Measurements from ENCODE around the gene ARPC4.

The ARPC4 gene

DNA sequence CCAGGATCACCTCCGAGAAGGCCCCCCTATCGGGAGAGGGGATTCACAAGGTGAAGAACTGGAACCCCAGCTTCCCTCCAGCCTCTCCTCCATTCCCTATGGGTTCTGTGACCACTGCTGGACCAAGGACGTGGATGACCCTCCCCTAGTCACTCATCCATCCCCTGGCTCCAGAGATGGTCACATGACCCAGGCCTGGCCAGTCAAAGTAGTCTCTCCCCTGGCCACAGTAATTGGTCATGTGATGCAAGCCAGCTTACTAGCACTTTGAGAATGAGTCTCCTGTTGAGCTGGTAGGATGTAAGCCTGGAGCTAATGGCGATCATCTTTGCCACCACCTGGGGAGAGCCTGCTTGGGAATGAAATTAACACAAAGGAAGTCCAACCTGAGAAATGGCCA lies 27.0 kb upstream of the ARPC4 start:
- no peak overlapping the region for H3K4me3 ChIP-seq (ENCODE audit: low read depth, low read length)
- TF ChIP-seq, protein P1, sequence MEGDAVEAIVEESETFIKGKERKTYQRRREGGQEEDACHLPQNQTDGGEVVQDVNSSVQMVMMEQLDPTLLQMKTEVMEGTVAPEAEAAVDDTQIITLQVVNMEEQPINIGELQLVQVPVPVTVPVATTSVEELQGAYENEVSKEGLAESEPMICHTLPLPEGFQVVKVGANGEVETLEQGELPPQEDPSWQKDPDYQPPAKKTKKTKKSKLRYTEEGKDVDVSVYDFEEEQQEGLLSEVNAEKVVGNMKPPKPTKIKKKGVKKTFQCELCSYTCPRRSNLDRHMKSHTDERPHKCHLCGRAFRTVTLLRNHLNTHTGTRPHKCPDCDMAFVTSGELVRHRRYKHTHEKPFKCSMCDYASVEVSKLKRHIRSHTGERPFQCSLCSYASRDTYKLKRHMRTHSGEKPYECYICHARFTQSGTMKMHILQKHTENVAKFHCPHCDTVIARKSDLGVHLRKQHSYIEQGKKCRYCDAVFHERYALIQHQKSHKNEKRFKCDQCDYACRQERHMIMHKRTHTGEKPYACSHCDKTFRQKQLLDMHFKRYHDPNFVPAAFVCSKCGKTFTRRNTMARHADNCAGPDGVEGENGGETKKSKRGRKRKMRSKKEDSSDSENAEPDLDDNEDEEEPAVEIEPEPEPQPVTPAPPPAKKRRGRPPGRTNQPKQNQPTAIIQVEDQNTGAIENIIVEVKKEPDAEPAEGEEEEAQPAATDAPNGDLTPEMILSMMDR (IDR thresholded peaks at IDR 0.05; ENCODE audit: low read depth, low read length), result no peak
- TF ChIP-seq POLR2A (IDR thresholded peaks at IDR 0.05; ENCODE audit: extremely low read depth, insufficient read length) (no peak), MYC (IDR thresholded peaks at IDR 0.05; ENCODE audit: low read depth, low read length) (no peak)
- TF ChIP-seq, protein P2, sequence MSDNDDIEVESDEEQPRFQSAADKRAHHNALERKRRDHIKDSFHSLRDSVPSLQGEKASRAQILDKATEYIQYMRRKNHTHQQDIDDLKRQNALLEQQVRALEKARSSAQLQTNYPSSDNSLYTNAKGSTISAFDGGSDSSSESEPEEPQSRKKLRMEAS (IDR thresholded peaks at IDR 0.05; ENCODE audit: low read depth, low read length), result no peak
- no peak for DNase-seq (ENCODE audit: low read depth)

DNA sequence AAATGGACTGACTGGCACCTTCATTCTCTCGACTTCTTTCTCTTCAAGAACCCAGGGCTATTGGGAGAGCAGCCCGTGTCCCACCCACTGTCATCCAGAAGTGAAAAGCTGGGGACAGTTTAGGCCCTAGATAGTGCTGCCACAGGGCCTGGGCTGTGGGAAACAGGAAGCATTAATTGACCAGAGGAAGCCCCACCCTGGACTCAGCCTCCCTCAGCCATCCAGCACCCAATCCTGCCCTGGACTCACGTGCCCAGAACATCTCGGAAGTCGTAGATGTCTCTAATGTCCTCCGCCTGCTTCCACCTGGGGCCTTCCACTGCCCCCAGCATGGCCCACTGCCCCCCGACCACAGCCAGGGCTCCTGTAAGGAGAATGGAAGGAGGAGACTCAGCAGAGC lies 25.5 kb upstream of the ARPC4 start:
- TF ChIP-seq, protein P1 (IDR thresholded peaks at IDR 0.05; ENCODE audit: low read depth, low read length), result no peak

DNA sequence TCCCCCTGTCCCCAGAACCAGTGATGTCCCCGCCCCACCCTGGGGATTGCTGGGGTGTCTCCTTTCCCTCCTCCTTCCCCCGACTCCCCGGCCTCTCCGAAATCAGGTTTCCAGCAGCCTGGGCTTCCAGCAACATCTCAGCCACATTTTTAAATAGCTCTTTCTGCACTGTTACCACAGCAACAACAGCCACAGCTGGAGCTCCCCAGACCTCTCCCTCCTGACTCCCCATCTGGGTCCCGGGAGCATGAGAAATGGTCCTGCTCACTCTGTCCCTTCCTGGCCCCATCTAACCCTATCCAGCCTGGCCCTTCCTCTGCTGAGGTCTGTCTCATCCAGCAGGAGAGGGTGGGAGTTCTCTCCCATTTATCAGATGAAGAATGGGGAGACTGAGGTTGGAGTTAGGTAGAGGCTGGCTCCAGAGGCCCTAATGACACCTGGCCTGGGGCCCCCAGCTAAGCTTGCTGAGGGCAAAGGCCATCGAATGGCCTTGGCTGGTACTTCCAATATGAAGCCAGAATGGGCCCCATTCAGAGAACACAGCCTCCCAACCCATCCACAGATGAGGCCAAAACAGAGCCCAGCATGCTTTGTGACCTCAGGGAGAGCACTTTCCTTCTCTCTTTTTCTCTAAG lies 24.6 kb upstream of the ARPC4 start:
- DNase-seq (ENCODE audit: low read depth), result no peak
- TF ChIP-seq, protein P1 (IDR thresholded peaks at IDR 0.05; ENCODE audit: low read depth, low read length), result no peak
- TF ChIP-seq MYC (IDR thresholded peaks at IDR 0.05; ENCODE audit: low read depth, low read length), result no peak
- peak overlapping the region; percentile 64 for H3K4me3 ChIP-seq (ENCODE audit: low read depth, low read length)

More for the DNA sequence above, 25.5 kb upstream of the ARPC4 start:
- no peak for DNase-seq (ENCODE audit: low read depth)
- H3K4me3 ChIP-seq (ENCODE audit: low read depth, low read length), result no peak overlapping the region

DNA sequence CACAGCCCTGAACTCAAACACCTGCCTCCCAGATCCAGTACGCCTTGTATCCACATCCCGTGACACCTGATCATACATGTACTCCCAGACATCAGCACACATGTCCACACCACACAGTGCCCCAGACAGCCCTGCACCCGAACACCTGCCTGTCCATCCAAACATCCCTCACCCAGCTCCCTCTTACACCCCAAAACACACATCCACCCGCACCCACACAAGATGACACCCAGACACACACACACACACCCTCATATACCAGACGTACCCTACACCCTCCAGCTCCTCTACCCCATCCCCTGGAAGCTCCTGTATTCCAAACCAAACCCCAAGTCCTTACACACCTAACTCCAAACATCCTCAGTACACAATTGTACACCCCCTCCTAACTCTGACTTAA lies 23.9 kb upstream of the ARPC4 start:
- TF ChIP-seq, protein P1 (IDR thresholded peaks at IDR 0.05; ENCODE audit: low read depth, low read length), result no peak
- TF ChIP-seq POLR2A (IDR thresholded peaks at IDR 0.05; ENCODE audit: extremely low read depth, insufficient read length) (no peak), MYC (IDR thresholded peaks at IDR 0.05; ENCODE audit: low read depth, low read length) (no peak)
- TF ChIP-seq, protein P2 (IDR thresholded peaks at IDR 0.05; ENCODE audit: low read depth, low read length), result no peak
- peak overlapping the region; percentile 64 for H3K4me3 ChIP-seq (ENCODE audit: low read depth, low read length)

DNA sequence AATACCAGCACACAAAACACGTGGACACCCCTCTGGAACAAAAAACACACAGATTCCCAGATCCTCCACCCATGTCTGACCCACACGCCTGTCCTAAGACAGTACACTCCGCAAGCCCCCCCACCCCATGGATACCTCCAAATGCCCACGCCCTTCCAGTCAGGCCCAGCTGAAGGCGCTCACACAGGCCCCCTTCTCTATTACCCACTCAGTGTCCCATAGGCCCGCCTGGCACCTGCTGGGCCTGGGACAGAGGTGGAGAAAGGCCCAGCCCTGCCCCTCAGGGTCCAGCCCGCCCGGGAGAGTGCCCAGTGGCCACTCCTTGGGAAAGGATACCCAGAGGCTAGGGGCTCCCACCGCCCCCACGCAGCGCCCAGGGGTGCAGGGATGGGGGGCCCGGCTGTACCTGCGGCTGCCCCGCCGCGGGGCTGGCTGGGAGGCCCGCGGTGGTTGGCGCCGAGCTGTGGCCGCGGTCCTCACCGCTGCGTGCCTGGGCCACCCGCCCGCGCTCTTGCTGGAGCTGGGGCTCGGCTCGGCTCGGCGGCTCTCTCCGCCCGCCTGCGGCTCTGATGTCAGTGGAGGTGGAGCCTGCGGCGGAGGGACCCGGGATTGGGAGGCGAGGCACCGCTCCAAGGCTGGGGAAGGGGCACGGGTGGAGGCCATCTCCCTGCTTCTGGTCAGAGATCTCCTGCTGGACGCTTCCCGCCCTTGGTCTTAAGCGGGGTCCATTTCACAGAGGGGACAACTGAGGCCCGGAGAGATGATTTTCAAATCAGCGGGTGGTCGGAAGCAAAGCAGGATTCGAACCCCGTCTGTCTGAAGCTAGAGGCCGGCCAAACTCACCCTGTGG lies 23.2 kb upstream of the ARPC4 start, which contains the start of gene CAMK1:
TSS of gene CAMK1 (minus strand) at position 522 of the 850 bp plus-strand sequence. CDS start 2,198 bp downstream, outside the sequence.
- TF ChIP-seq MYC (IDR thresholded peaks at IDR 0.05; ENCODE audit: low read depth, low read length) (no peak), POLR2A (IDR thresholded peaks at IDR 0.05; ENCODE audit: extremely low read depth, insufficient read length) (no peak)
- TF ChIP-seq, protein P1 (IDR thresholded peaks at IDR 0.05; ENCODE audit: low read depth, low read length), result no peak
- TF ChIP-seq, protein P2 (IDR thresholded peaks at IDR 0.05; ENCODE audit: low read depth, low read length), result no peak
- peak; percentile 68 for DNase-seq (ENCODE audit: low read depth)
- H3K4me3 ChIP-seq (ENCODE audit: low read depth, low read length), result peak within 1 kb of the TSS; percentile 64

More for the DNA sequence above, 23.9 kb upstream of the ARPC4 start:
- DNase-seq (ENCODE audit: low read depth), result no peak
